Cardiac fibroblast (primary cell): Measurements from ENCODE around the gene GDPD1.

Experiments
- DNase-seq, 2 donors: peaks; one replicate each; pipeline versions ENCODE4 v3.0.0 to v3.0.0-alpha.2; 2010; ENCODE audit warnings: low read depth in 2 of 2
- H3K4me3 ChIP-seq, 2 donors: replicated peaks in 1 of 2; 1 replicate in 1 of 2; 2 replicates in 1 of 2; pipeline ENCODE4 v1.5.1; 2011; ENCODE audit warnings: low read depth in 2 of 2, low read length in 2 of 2, mild to moderate bottlenecking in 2 of 2, moderate library complexity in 1 of 2
- TF ChIP-seq, protein P1 (sequence below): IDR thresholded peaks from one replicate; pipeline ENCODE4 v1.5.1; 2011; ENCODE audit warnings: low read depth, mild to moderate bottlenecking, low read length, inconsistent platforms

Gene GDPD1

DNA sequence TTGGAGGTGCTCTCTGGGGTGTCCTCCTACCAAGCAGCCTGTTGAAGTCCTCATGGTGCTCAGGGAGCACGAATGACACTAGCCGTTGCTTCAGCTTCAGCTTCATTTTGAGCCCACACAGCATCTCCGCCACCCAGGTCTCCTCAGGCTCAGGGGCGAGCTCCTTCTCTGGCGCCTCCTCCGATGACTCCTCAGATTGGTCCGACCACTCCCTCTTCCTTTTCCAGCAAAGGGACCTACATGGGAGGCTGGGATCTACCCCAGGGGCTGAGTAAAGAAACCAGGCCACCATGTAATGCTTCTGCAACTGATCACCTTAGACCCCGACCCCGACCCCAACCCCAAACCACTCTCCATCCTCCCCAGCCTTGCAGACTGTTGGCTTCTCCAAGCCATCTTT, 38.8 kb upstream of the GDPD1 start:
- DNase-seq: no peak
- no peak overlapping the region for H3K4me3 ChIP-seq
- TF ChIP-seq, protein P1, sequence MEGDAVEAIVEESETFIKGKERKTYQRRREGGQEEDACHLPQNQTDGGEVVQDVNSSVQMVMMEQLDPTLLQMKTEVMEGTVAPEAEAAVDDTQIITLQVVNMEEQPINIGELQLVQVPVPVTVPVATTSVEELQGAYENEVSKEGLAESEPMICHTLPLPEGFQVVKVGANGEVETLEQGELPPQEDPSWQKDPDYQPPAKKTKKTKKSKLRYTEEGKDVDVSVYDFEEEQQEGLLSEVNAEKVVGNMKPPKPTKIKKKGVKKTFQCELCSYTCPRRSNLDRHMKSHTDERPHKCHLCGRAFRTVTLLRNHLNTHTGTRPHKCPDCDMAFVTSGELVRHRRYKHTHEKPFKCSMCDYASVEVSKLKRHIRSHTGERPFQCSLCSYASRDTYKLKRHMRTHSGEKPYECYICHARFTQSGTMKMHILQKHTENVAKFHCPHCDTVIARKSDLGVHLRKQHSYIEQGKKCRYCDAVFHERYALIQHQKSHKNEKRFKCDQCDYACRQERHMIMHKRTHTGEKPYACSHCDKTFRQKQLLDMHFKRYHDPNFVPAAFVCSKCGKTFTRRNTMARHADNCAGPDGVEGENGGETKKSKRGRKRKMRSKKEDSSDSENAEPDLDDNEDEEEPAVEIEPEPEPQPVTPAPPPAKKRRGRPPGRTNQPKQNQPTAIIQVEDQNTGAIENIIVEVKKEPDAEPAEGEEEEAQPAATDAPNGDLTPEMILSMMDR: no peak

DNA sequence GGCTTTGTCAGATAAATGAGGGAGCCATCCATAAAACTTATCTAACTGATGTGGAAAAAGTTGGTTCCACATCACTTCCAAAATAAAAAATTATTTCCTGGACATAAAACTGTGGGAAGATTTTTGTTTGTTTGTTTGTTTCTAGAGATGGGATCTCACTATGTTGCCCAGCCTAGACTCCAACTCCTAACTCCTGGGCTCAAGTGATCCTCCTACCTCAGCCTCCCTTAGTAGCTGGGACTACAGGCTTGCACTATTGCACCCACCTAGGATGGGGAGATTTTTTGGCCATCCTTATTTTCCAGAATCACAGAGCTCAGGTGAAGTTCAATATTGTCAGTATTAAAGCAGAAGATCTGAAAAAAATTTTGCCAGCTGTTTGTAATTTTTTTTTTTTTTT, 34.3 kb upstream of the GDPD1 start:
- DNase-seq: no peak
- TF ChIP-seq, protein P1: no peak
- no peak overlapping the region for H3K4me3 ChIP-seq

DNA sequence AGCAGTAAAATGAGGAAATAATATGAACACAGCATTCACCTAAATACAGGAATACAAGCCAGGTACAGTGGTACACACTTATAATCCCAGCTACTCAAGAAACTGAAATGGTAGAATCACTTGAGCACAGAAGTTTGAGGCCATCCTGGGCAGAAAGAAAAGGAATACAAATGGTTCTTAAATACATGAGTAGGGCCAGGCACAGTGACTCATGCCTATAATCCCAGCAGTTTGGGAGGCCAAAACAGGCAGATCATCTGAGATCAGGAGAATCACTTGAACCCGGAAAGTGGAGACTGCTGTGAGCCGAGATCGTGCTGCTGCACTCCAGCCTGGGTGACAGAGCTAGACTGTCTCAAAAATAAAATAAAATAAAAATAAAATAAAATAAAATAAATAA, 33.5 kb upstream of the GDPD1 start:
- H3K4me3 ChIP-seq: no peak overlapping the region
- TF ChIP-seq, protein P1: no peak
- DNase-seq: peak in 1 of 2 donors; percentile 15

DNA sequence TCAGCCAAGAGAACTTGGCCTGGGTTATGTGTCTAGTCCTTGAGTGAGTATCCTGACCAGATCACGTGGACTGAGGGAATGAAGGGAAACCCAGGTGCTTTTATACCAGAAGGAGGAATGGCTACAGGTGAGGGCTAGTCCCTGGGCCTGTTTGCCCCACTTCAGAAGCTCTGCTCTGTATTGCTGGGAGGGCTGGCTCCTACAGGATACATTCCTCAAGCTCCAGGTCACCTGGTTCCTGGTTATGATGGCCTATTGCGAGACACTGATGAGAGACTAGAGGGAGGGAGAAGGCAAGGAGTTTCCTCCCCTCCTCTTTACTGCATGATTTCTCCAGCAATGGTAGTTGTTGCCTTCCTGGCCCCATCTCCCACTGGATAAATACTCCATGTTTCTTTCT, 29.5 kb upstream of the GDPD1 start:
- DNase-seq: no peak
- TF ChIP-seq, protein P1: no peak
- no peak overlapping the region for H3K4me3 ChIP-seq

DNA sequence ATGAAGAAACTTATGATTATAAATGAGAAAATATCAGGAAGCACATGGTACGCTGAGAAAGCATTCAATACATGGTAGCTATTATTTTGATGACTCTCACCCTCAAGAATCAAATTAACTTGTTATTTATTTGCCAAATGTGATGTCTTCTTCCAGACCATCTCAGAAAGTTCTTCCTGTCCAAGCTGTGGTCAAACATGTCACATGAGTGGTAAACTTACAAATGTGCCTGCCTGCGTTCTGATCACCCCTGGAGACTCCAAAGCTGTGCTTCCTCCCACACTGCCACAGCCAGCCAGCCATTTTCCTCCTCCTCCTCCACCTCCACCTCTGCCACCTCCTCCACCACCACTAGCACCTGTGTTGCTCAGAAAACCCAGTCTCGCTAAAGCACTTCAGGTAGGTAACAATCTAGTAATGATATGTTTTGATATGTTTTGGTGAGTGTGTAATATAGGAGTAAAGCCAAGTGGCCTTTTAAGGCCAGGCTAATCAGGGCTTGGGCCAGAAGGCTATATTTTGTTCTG, 26.9 kb upstream of the GDPD1 start:
- no peak overlapping the region for H3K4me3 ChIP-seq
- DNase-seq: no peak
- TF ChIP-seq, protein P1: no peak

DNA sequence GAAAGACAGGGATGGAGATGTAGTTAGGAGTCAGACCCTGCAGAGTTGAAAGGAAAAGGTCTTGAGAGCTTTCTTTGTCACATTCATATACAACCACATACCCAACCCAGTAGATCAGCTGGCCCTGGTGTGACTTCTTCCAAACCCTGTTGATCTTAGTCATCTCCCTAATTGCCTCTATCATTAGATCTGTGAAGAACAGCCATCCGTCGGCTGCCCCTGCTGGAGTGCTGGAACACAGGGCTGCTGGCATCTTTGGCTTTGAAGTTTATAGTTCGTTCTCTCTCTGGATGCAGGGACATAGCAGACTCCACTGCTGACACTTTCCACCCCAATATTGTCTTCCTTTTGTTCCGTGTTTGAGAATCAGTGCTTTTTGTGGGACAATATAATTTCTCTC, 20.9 kb upstream of the GDPD1 start:
- TF ChIP-seq, protein P1: no peak
- DNase-seq: no peak
- H3K4me3 ChIP-seq: no peak overlapping the region

DNA sequence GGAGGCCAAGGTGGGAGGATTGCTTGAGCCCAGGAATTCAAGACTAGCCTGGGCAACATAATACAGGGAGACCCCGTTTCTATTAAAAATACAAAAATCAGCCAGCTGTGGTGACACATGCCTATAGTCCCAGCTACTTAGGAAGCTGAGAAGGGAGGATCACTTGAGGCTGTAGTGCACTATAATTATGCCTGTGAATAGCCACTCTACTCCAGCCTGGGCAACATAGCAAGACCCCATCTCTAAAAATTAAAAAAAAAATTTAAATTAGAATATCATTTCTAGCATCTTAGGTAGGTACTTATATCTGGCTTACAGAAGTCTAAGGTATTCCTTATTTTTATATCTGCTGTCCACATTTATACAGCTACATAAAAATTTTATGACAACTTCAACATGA, 18.0 kb upstream of the GDPD1 start:
- TF ChIP-seq, protein P1: no peak
- no peak overlapping the region for H3K4me3 ChIP-seq
- no peak for DNase-seq
